ENCODE data around the gene PNMT. TPM values are rescaled to one million over a fixed set of nuclear protein-coding genes. Genes with fewer than 3 reads are reported as not detected.

PNMT gene
- total and polyA plus RNA-seq, 2 of the 8 experiments (the other 6 are each of a cell fraction or from before 2014, with no cell fraction given), result 5.6 to 10.9 TPM

- DNase-seq (ENCODE audit: low read depth in 1 of 2, low spot score in 2 of 2) (no peak), FAIRE-seq (no peak)
- Histone ChIP-seq H3K4me1 (replicated peaks in 1 of 4; ENCODE audit: control insufficient read depth in 3 of 4, insufficient read depth in 4 of 4, low read length in 3 of 4) (peaks cover 8 to 58% (median 46%) of the 10 kb centered on the region in 4 experiments), H2BK15ac (ENCODE audit: low read length) (0 out of 2 replicates have a peak overlapping the region, but pooled peaks have one; percentile 10), H2BK20ac (ENCODE audit: low read length) (peak overlapping the region; percentile 51; the same call in 1 of the 2 replicates), H3K56ac (replicated peaks; ENCODE audit: insufficient read length, low read depth, low read length) (no peak overlapping the region), H4K5ac (ENCODE audit: insufficient read length, low read depth, low read length) (no peak overlapping the region), H2BK12ac (ENCODE audit: low read depth, low read length) (peak overlapping the region; percentile 86; the same call in 1 of the 2 replicates), H3K27me3 (replicated peaks in 1 of 4; ENCODE audit: control insufficient read depth in 3 of 4, extremely low read depth in 1 of 4, insufficient read depth in 3 of 4, low read length in 3 of 4) (peaks cover 2 to 38% (median 32%) of the 10 kb centered on the region in 4 experiments), H3K79me2 (ENCODE audit: control insufficient read depth in 1 of 2, insufficient read depth in 2 of 2, low read length in 2 of 2) (no peaks in the 10 kb centered on the region), H3K23me2 (ENCODE audit: low read depth, low read length) (peaks cover 12% of the 10 kb centered on the region), H4K20me1 (replicated peaks in 1 of 2; ENCODE audit: control insufficient read depth in 1 of 2, insufficient read depth in 2 of 2, low read length in 2 of 2) (peaks cover 0 to 1% of the 10 kb centered on the region in 2 experiments), H4K91ac (replicated peaks; ENCODE audit: insufficient read length, low read length) (peak overlapping the region; percentile 69), H3K79me1 (ENCODE audit: low read depth, low read length) (0 out of 2 replicates have a peak, but pooled peaks cover 2% of the 10 kb centered on the region), H3K9me3 (ENCODE audit: insufficient read depth in 2 of 2, low read depth in 1 of 2, low read length in 1 of 2) (no peaks in the 10 kb centered on the region), H2BK5ac (ENCODE audit: low read depth, low read length) (peak overlapping the region; percentile 56; the same call in 1 of the 2 replicates), H2AFZ (ENCODE audit: low read length) (no peak overlapping the region), H3K4me2 (ENCODE audit: insufficient read depth in 1 of 2, low read depth in 2 of 2, low read length in 2 of 2) (no peak overlapping the region; a peak in 1 of 4 replicates), H3K23ac (ENCODE audit: insufficient read length) (no peak overlapping the region), H3K9ac (replicated peaks in 1 of 4; ENCODE audit: extremely low read depth in 1 of 4, low read depth in 3 of 4, low read length in 3 of 4) (no peak overlapping the region), H2AK5ac (ENCODE audit: low read depth, low read length) (peak overlapping the region; percentile 75; the same call in 1 of the 2 replicates), H3K18ac (ENCODE audit: extremely low read depth, low read length) (0 out of 2 replicates have a peak overlapping the region, but pooled peaks have one; percentile 14), H4K8ac (ENCODE audit: extremely low read depth, insufficient read depth, low read length) (no peak overlapping the region), H3K27ac (ENCODE audit: low read depth, low read length) (no peak overlapping the region), H2BK120ac (replicated peaks; ENCODE audit: low read depth, low read length) (no peak overlapping the region), H3K4ac (replicated peaks; ENCODE audit: insufficient read length, low read depth, low read length) (no peak overlapping the region), H3K36me3 (ENCODE audit: control insufficient read depth in 2 of 4, insufficient read depth in 4 of 4, low read length in 3 of 4) (no peaks in the 10 kb centered on the region), H3K14ac (ENCODE audit: insufficient read length) (no peak overlapping the region), H3K4me3 (ENCODE audit: extremely low read depth in 1 of 4, insufficient read depth in 2 of 4, low read depth in 3 of 4, low read length in 4 of 4) (no peak overlapping the region)
- ChIA-PET POLR2A (ENCODE audit: partially characterized antibody) (interaction anchor here (0.8 to 5.8 kb wide), 6 partner anchors 10 to 101 kb away, joined by 3 to 39 read pairs (median 6); partner anchors contain the start of genes MIEN1, PNMT and TCAP), CTCF (ENCODE audit: partially characterized antibody) (interaction anchor here (1.3 to 49.2 kb wide), 7 partner anchors 6 to 127 kb away, joined by 3 to 1885 read pairs (median 94); partner anchors contain the start of genes ERBB2, PGAP3, PNMT and PPP1R1B)
- 72% methylated on average over 3 of the region's 3 CpGs; no CpG with 5 or more reads in 1 of the 2 experiments for WGBS, 2 experiments (ENCODE audit: extremely low coverage in 1 of 2, insufficient coverage in 1 of 2, insufficient read length in 1 of 2, insufficient replicate concordance in 2 of 2, low coverage in 1 of 2, low lambda C conversion rate in 2 of 2, missing lambda C conversion rate in 1 of 2)
- TF ChIP-seq SAP30 (IDR thresholded peaks at IDR 0.05; ENCODE audit: insufficient read depth, insufficient replicate concordance, low read length) (no peak), TBP (IDR thresholded peaks at IDR 0.05; ENCODE audit: low read depth, low read length) (no peak), BRCA1 (IDR thresholded peaks at IDR 0.05; ENCODE audit: low read depth, low read length) (no peak), POLR2A (IDR thresholded peaks at IDR 0.05; ENCODE audit: control extremely low read depth in 1 of 2, low read depth in 2 of 2, low read length in 2 of 2) (no peak), RAD21 (IDR thresholded peaks at IDR 0.05 in 1 of 2, conservative IDR thresholded peaks at IDR 0.05 in 1 of 2; ENCODE audit: low read depth in 2 of 2, low read length in 2 of 2) (no peak)
- TF ChIP-seq, protein P1, sequence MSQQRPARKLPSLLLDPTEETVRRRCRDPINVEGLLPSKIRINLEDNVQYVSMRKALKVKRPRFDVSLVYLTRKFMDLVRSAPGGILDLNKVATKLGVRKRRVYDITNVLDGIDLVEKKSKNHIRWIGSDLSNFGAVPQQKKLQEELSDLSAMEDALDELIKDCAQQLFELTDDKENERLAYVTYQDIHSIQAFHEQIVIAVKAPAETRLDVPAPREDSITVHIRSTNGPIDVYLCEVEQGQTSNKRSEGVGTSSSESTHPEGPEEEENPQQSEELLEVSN (IDR thresholded peaks at IDR 0.05), result no peak
These were observed 38.8 kb upstream of the PNMT start for GRCh38 chr17:39629494-39629880.
